CD4-positive, alpha-beta memory T cell (primary cell): ENCODE measurements around the gene SSTR4. TPM values are rescaled to one million over a fixed set of nuclear protein-coding genes. Genes with fewer than 3 reads are reported as not detected.
"Not testable (repeated sequence)": the region's sequence is repeated elsewhere in the genome, so short reads cannot be mapped to it uniquely, and the experiment has no call there.

Source experiments
- CTCF ChIA-PET: fragments of 350-600 bp; sonication (Branson Sonifier 250); formaldehyde crosslinking; loops from one replicate; lab custom pipeline; 2021; ENCODE audit warnings: inconsistent platforms; ENCODE audit not compliant: partially characterized antibody; lab: Charles Lee
- POLR2A ChIA-PET: fragments of 350-600 bp; sonication (Branson Sonifier 250); formaldehyde crosslinking; loops from one replicate; lab custom pipeline; 2021; ENCODE audit not compliant: partially characterized antibody; lab: Charles Lee
- DNase-seq, 5 donors: peaks; one replicate each; pipeline versions ENCODE4 v3.0.0 to v3.0.0-alpha.2; 2020 to 2022; ENCODE audit warnings: mixed read lengths in 1 of 5
- H3K27ac ChIP-seq: one replicate; pipeline ENCODE4 v1.7.0; 2013; ENCODE audit warnings: low read depth, low read length
- H3K27me3 ChIP-seq: 2 replicates; pipeline ENCODE4 v1.7.0; 2013; ENCODE audit warnings: mild to moderate bottlenecking, low read length, moderate library complexity; ENCODE audit not compliant: insufficient read depth
- H3K36me3 ChIP-seq: 2 replicates; pipeline ENCODE4 v1.7.0; 2013; ENCODE audit warnings: mild to moderate bottlenecking, low read length, moderate library complexity; ENCODE audit not compliant: insufficient read depth
- H3K4me1 ChIP-seq: 2 replicates; pipeline ENCODE4 v1.7.0; 2013; ENCODE audit warnings: mild to moderate bottlenecking, low read length, moderate library complexity; ENCODE audit not compliant: insufficient read depth
- H3K4me3 ChIP-seq, 2 donors: one replicate each; pipeline ENCODE4 v1.7.0; 2013; ENCODE audit warnings: low read length in 2 of 2, mild to moderate bottlenecking in 1 of 2
- H3K9me3 ChIP-seq, 2 donors: one replicate each; pipeline ENCODE4 v1.7.0; 2013; ENCODE audit warnings: low read length in 2 of 2, control low read depth in 1 of 2; ENCODE audit not compliant: control insufficient read depth in 1 of 2
- H3K27ac Mint-ChIP-seq, 7 donors: one replicate each; pipeline ENCODE4 v1.8.0; 2020 to 2021; ENCODE audit warnings: mixed read lengths in 7 of 7, mild to moderate bottlenecking in 6 of 7, inconsistent platforms in 3 of 7, moderate library complexity in 3 of 7
- H3K27me3 Mint-ChIP-seq, 2 donors: one replicate each; pipeline ENCODE4 v1.8.0; 2020 to 2021; ENCODE audit warnings: mixed read lengths in 2 of 2
- H3K36me3 Mint-ChIP-seq, 2 donors: one replicate each; pipeline ENCODE4 v1.8.0; 2020 to 2021; ENCODE audit warnings: mixed read lengths in 2 of 2, inconsistent platforms in 1 of 2, mild to moderate bottlenecking in 1 of 2
- H3K4me1 Mint-ChIP-seq, 4 donors: one replicate each; pipeline ENCODE4 v1.8.0; 2020 to 2021; ENCODE audit warnings: mixed read lengths in 4 of 4, mild to moderate bottlenecking in 1 of 4
- H3K4me3 Mint-ChIP-seq, 8 donors: one replicate each; pipeline ENCODE4 v1.8.0; 2020 to 2021; ENCODE audit warnings: mixed read lengths in 8 of 8, mild to moderate bottlenecking in 7 of 8, moderate library complexity in 6 of 8, inconsistent platforms in 3 of 8
- H3K9me3 Mint-ChIP-seq, 8 donors: one replicate each; pipeline ENCODE4 v1.8.0; 2020 to 2021; ENCODE audit warnings: mixed read lengths in 8 of 8, mild to moderate bottlenecking in 5 of 8, inconsistent platforms in 3 of 8, moderate library complexity in 1 of 8
- intact Hi-C: fragments of 100-400 bp; cut with micrococcal nuclease; formaldehyde crosslinking; loops from one replicate; pipeline ENCODE4 v1.15.1; 2023
- polyA plus RNA-seq, 2 donors: library from polyadenylated mRNA; unstranded; fragments of 300-500 nt; fragmentation: Illumina TruSeq; gene quantifications; one replicate each; pipeline ENCODE4 v1.2.3, GENCODE V29; 2021
- total RNA-seq, 2 experiments: library from RNA; stranded (reverse); gene quantifications; one replicate each; pipeline ENCODE4 v1.2.3, GENCODE V29; 2021

The SSTR4 gene, protein sequence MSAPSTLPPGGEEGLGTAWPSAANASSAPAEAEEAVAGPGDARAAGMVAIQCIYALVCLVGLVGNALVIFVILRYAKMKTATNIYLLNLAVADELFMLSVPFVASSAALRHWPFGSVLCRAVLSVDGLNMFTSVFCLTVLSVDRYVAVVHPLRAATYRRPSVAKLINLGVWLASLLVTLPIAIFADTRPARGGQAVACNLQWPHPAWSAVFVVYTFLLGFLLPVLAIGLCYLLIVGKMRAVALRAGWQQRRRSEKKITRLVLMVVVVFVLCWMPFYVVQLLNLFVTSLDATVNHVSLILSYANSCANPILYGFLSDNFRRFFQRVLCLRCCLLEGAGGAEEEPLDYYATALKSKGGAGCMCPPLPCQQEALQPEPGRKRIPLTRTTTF
- not detected for total RNA-seq
- not detected for polyA plus RNA-seq

DNA sequence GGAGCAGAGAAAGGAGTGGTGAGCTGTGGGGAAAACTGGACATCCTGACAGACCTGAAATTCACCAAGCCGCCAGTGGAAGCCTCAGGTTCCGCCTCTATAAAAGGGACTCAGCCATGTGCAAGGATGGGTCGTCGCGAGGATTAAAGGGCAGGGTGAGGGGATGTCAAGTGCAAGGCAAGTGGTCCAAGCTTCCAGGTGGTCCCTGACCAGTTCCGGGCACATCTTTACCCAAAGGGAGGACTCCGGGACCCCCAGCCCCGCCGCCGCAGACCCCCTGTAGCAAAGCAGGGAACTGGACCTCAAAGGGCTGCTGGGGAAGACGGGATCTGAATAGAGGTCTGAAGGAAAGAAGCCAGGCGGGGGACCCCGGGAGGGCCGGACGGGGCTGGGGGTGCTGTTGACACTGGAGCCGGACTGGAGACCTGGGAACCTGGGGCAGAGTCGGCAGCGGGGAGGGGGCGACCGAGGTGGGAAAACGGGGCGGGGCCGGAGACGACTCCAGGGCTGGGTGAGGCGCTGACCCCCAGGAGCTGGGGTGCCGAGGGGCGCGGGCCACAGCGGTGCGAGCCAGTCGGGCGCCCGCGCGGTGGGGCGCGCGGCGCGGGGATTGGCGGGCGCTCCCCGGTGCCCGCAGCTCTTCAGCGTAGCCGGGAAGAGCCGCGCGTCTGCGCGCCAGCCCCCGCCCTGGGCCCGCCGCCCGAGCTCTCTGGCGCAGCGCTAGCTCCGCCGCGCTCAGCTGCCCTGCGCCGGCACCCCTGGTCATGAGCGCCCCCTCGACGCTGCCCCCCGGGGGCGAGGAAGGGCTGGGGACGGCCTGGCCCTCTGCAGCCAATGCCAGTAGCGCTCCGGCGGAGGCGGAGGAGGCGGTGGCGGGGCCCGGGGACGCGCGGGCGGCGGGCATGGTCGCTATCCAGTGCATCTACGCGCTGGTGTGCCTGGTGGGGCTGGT is at the start of gene SSTR4:
TSS of gene SSTR4 (plus strand) at position 592 of the 951 bp plus-strand sequence. CDS start at position 764, 172 bp downstream.
- intact Hi-C loops, result no loop called here
- H3K27me3 Mint-ChIP-seq, result peaks cover 15 to 26% of the 10 kb centered on the region in 2 donors

DNA sequence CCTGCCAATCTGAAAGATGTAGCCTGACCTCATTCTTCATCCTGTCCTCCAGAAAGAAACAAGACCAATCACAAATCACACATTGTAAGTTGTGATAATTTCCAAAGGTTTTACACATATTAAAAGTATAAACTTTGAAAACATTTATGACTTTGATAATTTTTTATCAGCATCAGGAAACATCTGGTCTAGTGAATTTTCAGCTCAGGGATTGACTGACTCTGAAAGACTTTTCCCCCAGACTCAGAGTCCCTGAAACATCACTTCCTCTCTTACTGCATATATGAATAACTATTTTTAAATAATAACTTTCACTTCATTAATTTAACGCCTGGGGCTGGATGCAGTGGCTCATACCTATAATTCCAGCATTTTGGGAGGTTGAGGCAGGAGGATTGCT is 48.5 kb upstream of the SSTR4 start:
- Histone ChIP-seq H3K27ac (no peak overlapping the region), H3K4me3 (no peak overlapping the region), H3K9me3 (no peaks in the 10 kb centered on the region), H3K4me1 (no peaks in the 10 kb centered on the region), H3K27me3 (no peaks in the 10 kb centered on the region), H3K36me3 (no peaks in the 10 kb centered on the region)
- Mint-ChIP-seq H3K36me3 (no peaks in the 10 kb centered on the region), H3K27ac (no peak overlapping the region), H3K4me3 (no peak overlapping the region), H3K27me3 (peaks cover 0 to 5% of the 10 kb centered on the region in 2 donors), H3K9me3 (peaks cover 0 to 7% (median 2%) of the 10 kb centered on the region in 8 donors), H3K4me1 (no peaks in the 10 kb centered on the region)
- DNase-seq, result no peak
- ChIA-PET CTCF (no interaction called here), POLR2A (no interaction called here)
- intact Hi-C loops, result no loop called here

More for the DNA sequence above, at the start of gene SSTR4:
- no peaks in the 10 kb centered on the region for H3K36me3 ChIP-seq
- H3K4me3 ChIP-seq, result no peak within 1 kb of the TSS
- no peaks in the 10 kb centered on the region for H3K27me3 ChIP-seq
- ChIA-PET CTCF (no interaction called here), POLR2A (no interaction called here)
- no peaks in the 10 kb centered on the region for H3K9me3 ChIP-seq
- H3K27ac ChIP-seq, result no peak within 1 kb of the TSS
- no peaks in the 10 kb centered on the region for H3K4me1 Mint-ChIP-seq
- H3K9me3 Mint-ChIP-seq, result no peaks in the 10 kb centered on the region
- H3K27ac Mint-ChIP-seq, result no peak within 1 kb of the TSS
- H3K4me3 Mint-ChIP-seq, result no peak within 1 kb of the TSS
- no peak for DNase-seq
- no peaks in the 10 kb centered on the region for H3K4me1 ChIP-seq
- H3K36me3 Mint-ChIP-seq, result no peaks in the 10 kb centered on the region

GRCh38 chr20:22991424-22991823 is 43.7 kb upstream of the SSTR4 start:
- H3K4me1 ChIP-seq, intact Hi-C loops, H3K27ac Mint-ChIP-seq, H3K27me3 ChIP-seq, H3K4me3 Mint-ChIP-seq, DNase-seq, H3K36me3 ChIP-seq, H3K27ac ChIP-seq, H3K9me3 ChIP-seq, H3K27me3 Mint-ChIP-seq, H3K4me3 ChIP-seq, POLR2A ChIA-PET, H3K4me1 Mint-ChIP-seq, H3K36me3 Mint-ChIP-seq, CTCF ChIA-PET: not testable (repeated sequence)
- H3K9me3 Mint-ChIP-seq, result peaks cover 0 to 10% (median 0%) of the 10 kb centered on the region in 8 donors

DNA sequence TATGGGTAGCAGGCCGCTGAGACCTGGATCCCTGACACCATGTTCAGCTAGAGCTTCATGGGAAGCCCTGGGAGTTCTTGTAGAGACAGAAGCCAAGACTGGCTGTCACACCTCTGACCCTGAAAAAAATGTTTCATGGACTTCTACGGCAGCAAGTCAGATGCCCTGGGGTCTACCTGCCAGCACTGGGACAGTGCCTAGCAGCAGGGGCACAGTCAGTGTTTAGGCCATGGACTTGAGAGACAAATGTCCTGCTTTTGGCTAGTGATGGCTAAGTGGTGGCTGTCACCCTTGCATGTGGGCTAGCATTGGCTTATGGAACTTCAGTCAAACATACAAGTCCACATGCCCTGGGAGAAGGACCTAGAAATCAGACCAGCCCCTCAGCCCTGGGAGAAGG is 41.3 kb upstream of the SSTR4 start:
- intact Hi-C loops, result no loop called here

GRCh38 chr20:22995923-22996322 is 39.2 kb upstream of the SSTR4 start:
- Histone ChIP-seq H3K4me3 (no peak overlapping the region), H3K27ac (no peak overlapping the region), H3K9me3 (no peaks in the 10 kb centered on the region), H3K36me3 (no peaks in the 10 kb centered on the region), H3K4me1 (no peaks in the 10 kb centered on the region), H3K27me3 (no peaks in the 10 kb centered on the region)
- Mint-ChIP-seq H3K4me1 (no peaks in the 10 kb centered on the region), H3K9me3 (peaks cover 0 to 8% (median 0%) of the 10 kb centered on the region in 8 donors), H3K4me3 (no peak overlapping the region), H3K36me3 (no peaks in the 10 kb centered on the region), H3K27me3 (peaks cover 1 to 4% of the 10 kb centered on the region in 2 donors), H3K27ac (no peak overlapping the region)
- intact Hi-C loops, result no loop called here
- DNase-seq, result no peak
- CTCF ChIA-PET, result no interaction called here
- POLR2A ChIA-PET, result no interaction called here

More for the DNA sequence above, 41.3 kb upstream of the SSTR4 start:
- Histone ChIP-seq H3K4me3 (no peak overlapping the region), H3K9me3 (no peaks in the 10 kb centered on the region), H3K36me3 (no peaks in the 10 kb centered on the region), H3K27ac (no peak overlapping the region), H3K27me3 (no peaks in the 10 kb centered on the region), H3K4me1 (no peaks in the 10 kb centered on the region)
- Mint-ChIP-seq H3K9me3 (peaks cover 0 to 10% (median 0%) of the 10 kb centered on the region in 8 donors), H3K4me1 (no peaks in the 10 kb centered on the region), H3K27me3 (peaks cover 1 to 4% of the 10 kb centered on the region in 2 donors), H3K4me3 (no peak overlapping the region), H3K36me3 (no peaks in the 10 kb centered on the region), H3K27ac (no peak overlapping the region)
- POLR2A ChIA-PET, result no interaction called here
- DNase-seq, result no peak
- CTCF ChIA-PET, result no interaction called here

DNA sequence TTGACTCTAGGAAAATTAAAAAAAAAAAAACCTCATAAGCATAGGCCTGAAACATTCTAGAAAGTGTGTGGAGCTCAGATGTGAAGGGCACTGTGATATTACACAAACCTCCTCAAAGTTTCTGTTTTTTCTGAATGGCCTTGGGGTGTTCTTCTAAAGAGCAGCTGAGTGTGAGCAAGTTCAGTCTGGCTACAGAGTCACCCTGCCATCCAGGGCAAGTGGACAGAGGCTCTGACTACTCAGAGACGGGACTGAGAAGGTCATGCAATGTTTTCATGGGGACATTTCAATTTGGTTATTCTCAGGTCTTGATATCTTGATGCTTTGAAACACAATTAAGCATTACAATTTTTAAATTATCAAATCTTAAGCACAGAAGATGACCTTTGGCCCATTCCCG is 36.6 kb upstream of the SSTR4 start:
- Mint-ChIP-seq H3K4me3 (no peak overlapping the region), H3K9me3 (peaks cover 0 to 6% (median 0%) of the 10 kb centered on the region in 8 donors), H3K27me3 (peaks cover 1 to 6% of the 10 kb centered on the region in 2 donors), H3K27ac (no peak overlapping the region), H3K4me1 (no peaks in the 10 kb centered on the region), H3K36me3 (no peaks in the 10 kb centered on the region)
- Histone ChIP-seq H3K4me1 (no peaks in the 10 kb centered on the region), H3K9me3 (no peaks in the 10 kb centered on the region), H3K4me3 (no peak overlapping the region), H3K27me3 (no peaks in the 10 kb centered on the region), H3K36me3 (no peaks in the 10 kb centered on the region), H3K27ac (no peak overlapping the region)
- ChIA-PET CTCF (no interaction called here), POLR2A (no interaction called here)
- DNase-seq, result no peak
- intact Hi-C loops, result no loop called here

DNA sequence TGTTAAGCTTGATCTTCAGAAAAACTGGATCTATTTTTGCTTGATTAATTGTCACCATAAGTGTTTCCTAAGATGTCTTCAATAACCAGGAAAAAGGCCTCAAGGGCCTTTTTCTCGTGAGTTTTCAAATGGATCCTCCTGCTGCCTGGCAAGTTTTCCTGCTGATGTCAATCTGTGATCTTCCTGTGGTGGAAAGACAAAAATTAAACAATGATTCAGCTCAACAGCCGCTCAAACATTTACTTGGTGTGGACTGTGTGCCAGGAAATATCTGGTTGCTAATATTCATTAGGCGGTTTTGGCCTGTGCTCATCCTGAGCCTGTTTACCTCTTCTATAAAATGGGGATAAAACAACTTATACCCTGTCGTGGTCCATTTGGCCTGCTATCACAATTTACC is 35.4 kb upstream of the SSTR4 start:
- Mint-ChIP-seq H3K4me3 (no peak overlapping the region), H3K4me1 (no peaks in the 10 kb centered on the region), H3K27me3 (peaks cover 1% of the 10 kb centered on the region in 2 donors), H3K9me3 (peaks cover 0 to under 1% (median 0%) of the 10 kb centered on the region in 8 donors), H3K27ac (no peak overlapping the region), H3K36me3 (no peaks in the 10 kb centered on the region)
- Histone ChIP-seq H3K4me3 (no peak overlapping the region), H3K27me3 (no peaks in the 10 kb centered on the region), H3K4me1 (no peaks in the 10 kb centered on the region), H3K36me3 (no peaks in the 10 kb centered on the region), H3K27ac (no peak overlapping the region), H3K9me3 (no peaks in the 10 kb centered on the region)
- ChIA-PET CTCF (interaction anchor here (0.6 kb wide), 1 partner anchor 1279 kb away, joined by 4 read pairs; no protein-coding TSS in a partner anchor), POLR2A (no interaction called here)
- intact Hi-C loops, result no loop called here
- DNase-seq, result no peak
